ENCODE data around the gene FILIP1. TPM values are rescaled to one million over a fixed set of nuclear protein-coding genes. Genes with fewer than 3 reads are reported as not detected.

Gene FILIP1
- total and polyA plus RNA-seq, 10 of the 15 experiments (the other 5 are each of a cell fraction or from before 2014, with no cell fraction given): 0.23 to 2.0 (median 0.44) TPM

- in situ Hi-C loops (cut with MboI): loop anchor here (10.0 kb wide), 1 partner anchor 161 kb away; no protein-coding TSS in a partner anchor
- RAD21 ChIA-PET (ENCODE audit: unreplicated experiment): interaction anchor here (1.2 to 2.1 kb wide), 6 partner anchors 15 to 259 kb away, joined by 3 to 17 read pairs (median 8); no protein-coding TSS in a partner anchor
Measured at GRCh38 chr6:75525682-75526081, 32.1 kb upstream of the FILIP1 start.

More at GRCh38 chr6:75525682-75526081, 32.1 kb upstream of the FILIP1 start:
- WGBS (ENCODE audit: insufficient coverage, insufficient replicate concordance, low lambda C conversion rate, missing lambda C conversion rate): 54% methylated on average over 3 of the region's 3 CpGs
- CTCF ChIA-PET: interaction anchor here (0.5 to 6.3 kb wide), 12 partner anchors 16 to 316 kb away, joined by 3 to 44 read pairs (median 7); no protein-coding TSS in a partner anchor
- Histone ChIP-seq H3K9ac (ENCODE audit: control insufficient read depth, insufficient read depth, low read length) (no peak overlapping the region), H3K4me1 (ENCODE audit: control insufficient read depth, insufficient read depth, low read length) (no peaks in the 10 kb centered on the region), H3K27ac (ENCODE audit: control insufficient read depth, insufficient read depth) (no peak overlapping the region), H2AFZ (ENCODE audit: control insufficient read depth, low read depth, low read length) (no peak overlapping the region), H3K79me2 (ENCODE audit: control insufficient read depth, insufficient read depth, low read length) (no peaks in the 10 kb centered on the region), H4K20me1 (ENCODE audit: control insufficient read depth, insufficient read depth) (no peaks in the 10 kb centered on the region), H3K36me3 (ENCODE audit: control insufficient read depth in 2 of 2, insufficient read depth in 2 of 2, low read length in 1 of 2) (no peaks in the 10 kb centered on the region), H3K4me2 (ENCODE audit: control insufficient read depth, insufficient read depth) (no peak overlapping the region), H3K4me3 (no peak overlapping the region), H3K9me3 (replicated peaks; ENCODE audit: control insufficient read depth, insufficient read depth, low read length) (no peaks in the 10 kb centered on the region), H3K27me3 (replicated peaks in 1 of 2; ENCODE audit: control insufficient read depth in 2 of 2, insufficient read depth in 2 of 2, low read length in 1 of 2) (no peaks in the 10 kb centered on the region)
- intact Hi-C loops (cut with micrococcal nuclease; ENCODE audit: unreplicated experiment): loop anchor here (1.0 to 10.0 kb wide), 5 partner anchors 157 to 1671 kb away; no protein-coding TSS in a partner anchor
- POLR2A ChIA-PET: no interaction called here
- no TSS peak for BruUV-seq (replicated peaks)
- FAIRE-seq (no peak), DNase-seq (ENCODE audit: low read depth, low spot score) (no peak), ATAC-seq (no peak)
- SMC1A ChIA-PET (ENCODE audit: uncharacterized antibody, unreplicated experiment): interaction anchor here (0.7 to 5.7 kb wide), 16 partner anchors 16 to 388 kb away, joined by 3 to 82 read pairs (median 5); partner anchors contain the start of gene FILIP1
- TF ChIP-seq ZNF217 (IDR thresholded peaks at IDR 0.05): no peak
- TF ChIP-seq SIN3A (IDR thresholded peaks at IDR 0.05; ENCODE audit: low read depth, low read length): no peak
- no peak for TF ChIP-seq RBBP5 (conservative IDR thresholded peaks at IDR 0.05)
- TF ChIP-seq WRNIP1 (IDR thresholded peaks at IDR 0.05; ENCODE audit: borderline replicate concordance, low read depth, low read length): no peak
- TF ChIP-seq LARP7 (IDR thresholded peaks at IDR 0.05): no peak
- TF ChIP-seq PRDM15 (CRISPR knock-in tag; IDR thresholded peaks at IDR 0.05): no peak
- no peak for TF ChIP-seq ATF3 (IDR thresholded peaks at IDR 0.05; ENCODE audit: borderline replicate concordance, extremely low read depth, low read depth, low read length)
- TF ChIP-seq MEF2A (IDR thresholded peaks at IDR 0.05; ENCODE audit: insufficient read depth, low read depth, low read length): no peak
- TF ChIP-seq ESRRA (IDR thresholded peaks at IDR 0.05; ENCODE audit: low read length): no peak
- TF ChIP-seq IRF3 (IDR thresholded peaks at IDR 0.05): no peak
- no peak for TF ChIP-seq REST (IDR thresholded peaks at IDR 0.05; ENCODE audit: low read depth, low read length)
- TF ChIP-seq RAD51 (IDR thresholded peaks at IDR 0.05): no peak

All from GM12878 (cell line).